Lower leg skin (tissue), 4 donors: ENCODE measurements around the gene MED27. TPM values are rescaled to one million over a fixed set of nuclear protein-coding genes. Genes with fewer than 3 reads are reported as not detected.

ENCODE experiments used
- DNase-seq, 2 donors: peaks; one replicate each; pipeline ENCODE4 v3.0.0-alpha.2; 2019; ENCODE audit warnings: low spot score in 2 of 2
- H3K4me3 ChIP-seq: fragments of 200-600 bp; sonication (generic); 2 replicates; pipeline ENCODE4 v1.5.1; 2017; ENCODE audit warnings: mild to moderate bottlenecking, low read depth; ENCODE audit not compliant: poor library complexity, severe bottlenecking
- CTCF ChIP-seq, 3 donors: fragments of 450-650 bp; IDR thresholded peaks; one replicate each; pipeline ENCODE4 v1.5.1; 2016; ENCODE audit warnings: antibody characterized with exemption in 3 of 3, mild to moderate bottlenecking in 3 of 3, moderate library complexity in 2 of 3
- POLR2A ChIP-seq, 2 donors: fragments of 450-650 bp; IDR thresholded peaks; one replicate each; pipeline ENCODE4 v1.6.1; 2016 to 2017; ENCODE audit warnings: antibody characterized with exemption in 2 of 2, mild to moderate bottlenecking in 1 of 2, moderate library complexity in 1 of 2
- WGBS, 2 donors: methylation state at CpG; one replicate each; pipeline ENCODE4 v1.1.5; 2018; 5-methylcytosine and 5-hydroxymethylcytosine counted together
- intact Hi-C: fragments of 100-400 bp; cut with DNase I; formaldehyde crosslinking; loops from one replicate; pipeline ENCODE4 v1.15.0; 2023; ENCODE audit warnings: low total_unique reads
- total RNA-seq, 4 donors: library from RNA; depleted of rRNA; stranded (reverse); fragments of >200 nt; gene quantifications; one replicate each; pipeline ENCODE4 v1.1.0, GENCODE V29; 2016

Gene MED27
- total RNA-seq, 4 donors from 2014 or later = 15.4 to 20.3 (median 16.5) TPM

- intact Hi-C loops = no loop called here
- no peak overlapping the region for H3K4me3 ChIP-seq
- DNase-seq = no peak
- WGBS, 2 donors = 90% methylated on average over 33 of the region's 33 CpGs
- TF ChIP-seq POLR2A (IDR thresholded peaks at IDR 0.05) (no peak), CTCF (IDR thresholded peaks at IDR 0.05) (no peak)
These were observed 235.5 kb downstream of the MED27 start for GRCh38 chr9:131843989-131844744.

- no peak for TF ChIP-seq CTCF (IDR thresholded peaks at IDR 0.05)
- TF ChIP-seq POLR2A (IDR thresholded peaks at IDR 0.05) = no peak
- no peak overlapping the region for H3K4me3 ChIP-seq
These were observed 237.8 kb downstream of the MED27 start for GRCh38 chr9:131841765-131842318.

GRCh38 chr9:131840751-131841702 is 238.6 kb downstream of the MED27 start:
- intact Hi-C loops = no loop called here
- 77 to 82% methylated on average over 24 to 25 of the region's 25 CpGs for WGBS, 2 donors
- H3K4me3 ChIP-seq = no peak overlapping the region
- TF ChIP-seq CTCF (IDR thresholded peaks at IDR 0.05) (no peak), POLR2A (IDR thresholded peaks at IDR 0.05) (no peak)
- no peak for DNase-seq

More at GRCh38 chr9:131841765-131842318, 237.8 kb downstream of the MED27 start:
- 78 to 80% methylated on average over 30 of the region's 30 CpGs for WGBS, 2 donors
- no peak for DNase-seq
- intact Hi-C loops = no loop called here

GRCh38 chr9:131840220-131840619 is 239.4 kb downstream of the MED27 start:
- DNase-seq = no peak
- H3K4me3 ChIP-seq = no peak overlapping the region
- intact Hi-C loops = no loop called here
- TF ChIP-seq CTCF (IDR thresholded peaks at IDR 0.05) = no peak
- no peak for TF ChIP-seq POLR2A (IDR thresholded peaks at IDR 0.05)
- WGBS, 2 donors = 84 to 92% methylated on average over 8 of the region's 8 CpGs

GRCh38 chr9:131839281-131840084 is 240.2 kb downstream of the MED27 start:
- no peak overlapping the region for H3K4me3 ChIP-seq
- DNase-seq = no peak
- WGBS, 2 donors = 79 to 84% methylated on average over 14 to 22 of the region's 22 CpGs
- TF ChIP-seq POLR2A (IDR thresholded peaks at IDR 0.05) = no peak
- TF ChIP-seq CTCF (IDR thresholded peaks at IDR 0.05) = no peak
- intact Hi-C loops = no loop called here
